Right atrium auricular region (tissue), 2 donors: Measurements from ENCODE around the gene SNX2. TPM values are rescaled to one million over a fixed set of nuclear protein-coding genes. Genes with fewer than 3 reads are reported as not detected.

Source experiments
- DNase-seq: peaks from one replicate; pipeline ENCODE4 v3.0.0-alpha.2; 2019; ENCODE audit warnings: low spot score
- H3K27ac ChIP-seq, 2 donors: fragments of 200-600 bp; sonication (generic); 1 replicate in 1 of 2; 2 replicates in 1 of 2; pipeline ENCODE4 v1.5.1; 2016 to 2019
- H3K27me3 ChIP-seq, 2 donors: fragments of 200-600 bp; sonication (generic); one replicate each; pipeline versions ENCODE4 v1.5.1 to v1.6.0; 2017 to 2019
- H3K36me3 ChIP-seq: fragments of 200-600 bp; sonication (generic); one replicate; pipeline ENCODE4 v1.5.1; 2016
- H3K4me1 ChIP-seq, 2 donors: fragments of 200-600 bp; sonication (generic); one replicate each; pipeline versions ENCODE4 v1.5.1 to v1.6.0; 2017 to 2019
- H3K4me3 ChIP-seq, 2 donors: fragments of 200-600 bp; sonication (generic); 1 replicate in 1 of 2; 2 replicates in 1 of 2; pipeline ENCODE4 v1.5.1; 2017 to 2019; ENCODE audit warnings: mild to moderate bottlenecking in 1 of 2, moderate library complexity in 1 of 2
- H3K9me3 ChIP-seq, 2 donors: fragments of 200-600 bp; sonication (generic); one replicate each; pipeline ENCODE4 v1.5.1; 2019
- total RNA-seq, 2 donors: library from RNA; depleted of rRNA; stranded (reverse); fragments of >200 nt; gene quantifications; one replicate each; pipeline ENCODE4 v1.1.0, GENCODE V29; 2016
- TF ChIP-seq, protein P1 (sequence below), 2 donors: fragments of 200-600 bp; sonication (generic); IDR thresholded peaks; one replicate each; pipeline ENCODE4 v1.5.1; 2019; ENCODE audit warnings: antibody characterized with exemption in 2 of 2

The SNX2 gene, protein sequence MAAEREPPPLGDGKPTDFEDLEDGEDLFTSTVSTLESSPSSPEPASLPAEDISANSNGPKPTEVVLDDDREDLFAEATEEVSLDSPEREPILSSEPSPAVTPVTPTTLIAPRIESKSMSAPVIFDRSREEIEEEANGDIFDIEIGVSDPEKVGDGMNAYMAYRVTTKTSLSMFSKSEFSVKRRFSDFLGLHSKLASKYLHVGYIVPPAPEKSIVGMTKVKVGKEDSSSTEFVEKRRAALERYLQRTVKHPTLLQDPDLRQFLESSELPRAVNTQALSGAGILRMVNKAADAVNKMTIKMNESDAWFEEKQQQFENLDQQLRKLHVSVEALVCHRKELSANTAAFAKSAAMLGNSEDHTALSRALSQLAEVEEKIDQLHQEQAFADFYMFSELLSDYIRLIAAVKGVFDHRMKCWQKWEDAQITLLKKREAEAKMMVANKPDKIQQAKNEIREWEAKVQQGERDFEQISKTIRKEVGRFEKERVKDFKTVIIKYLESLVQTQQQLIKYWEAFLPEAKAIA
- 10 to 100 TPM; 27.4 to 27.7 TPM for total RNA-seq

GRCh38 chr5:122774861-122775549 lies at the start of gene SNX2:
TSS of gene SNX2 (plus strand) at chr5:122775080. CDS start at chr5:122775104, 24 bp downstream.
- peak within 1 kb of the TSS; percentile 93 for H3K4me3 ChIP-seq
- peaks cover 0 to 15% of the 10 kb centered on the region in 2 donors for H3K4me1 ChIP-seq
- H3K9me3 ChIP-seq: no peaks in the 10 kb centered on the region
- H3K27ac ChIP-seq: peak within 1 kb of the TSS; percentile 91 to 92
- peak; percentile 92 for DNase-seq
- H3K36me3 ChIP-seq: no peaks in the 10 kb centered on the region
- H3K27me3 ChIP-seq: no peaks in the 10 kb centered on the region
- TF ChIP-seq, protein P1, sequence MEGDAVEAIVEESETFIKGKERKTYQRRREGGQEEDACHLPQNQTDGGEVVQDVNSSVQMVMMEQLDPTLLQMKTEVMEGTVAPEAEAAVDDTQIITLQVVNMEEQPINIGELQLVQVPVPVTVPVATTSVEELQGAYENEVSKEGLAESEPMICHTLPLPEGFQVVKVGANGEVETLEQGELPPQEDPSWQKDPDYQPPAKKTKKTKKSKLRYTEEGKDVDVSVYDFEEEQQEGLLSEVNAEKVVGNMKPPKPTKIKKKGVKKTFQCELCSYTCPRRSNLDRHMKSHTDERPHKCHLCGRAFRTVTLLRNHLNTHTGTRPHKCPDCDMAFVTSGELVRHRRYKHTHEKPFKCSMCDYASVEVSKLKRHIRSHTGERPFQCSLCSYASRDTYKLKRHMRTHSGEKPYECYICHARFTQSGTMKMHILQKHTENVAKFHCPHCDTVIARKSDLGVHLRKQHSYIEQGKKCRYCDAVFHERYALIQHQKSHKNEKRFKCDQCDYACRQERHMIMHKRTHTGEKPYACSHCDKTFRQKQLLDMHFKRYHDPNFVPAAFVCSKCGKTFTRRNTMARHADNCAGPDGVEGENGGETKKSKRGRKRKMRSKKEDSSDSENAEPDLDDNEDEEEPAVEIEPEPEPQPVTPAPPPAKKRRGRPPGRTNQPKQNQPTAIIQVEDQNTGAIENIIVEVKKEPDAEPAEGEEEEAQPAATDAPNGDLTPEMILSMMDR (IDR thresholded peaks at IDR 0.05): no peak

GRCh38 chr5:122727112-122727541 lies 47.8 kb upstream of the SNX2 start:
- Histone ChIP-seq H3K4me1 (no peaks in the 10 kb centered on the region), H3K27me3 (no peaks in the 10 kb centered on the region), H3K4me3 (no peak overlapping the region), H3K9me3 (no peaks in the 10 kb centered on the region), H3K27ac (no peak overlapping the region), H3K36me3 (no peaks in the 10 kb centered on the region)
- DNase-seq: no peak
- TF ChIP-seq, protein P1 (IDR thresholded peaks at IDR 0.05): no peak

- H3K36me3 ChIP-seq: no peaks in the 10 kb centered on the region
- H3K27ac ChIP-seq: no peak overlapping the region
- DNase-seq: no peak
- H3K4me3 ChIP-seq: no peak overlapping the region
- H3K4me1 ChIP-seq: no peaks in the 10 kb centered on the region
- TF ChIP-seq, protein P1 (IDR thresholded peaks at IDR 0.05): no peak
- H3K9me3 ChIP-seq: no peaks in the 10 kb centered on the region
- no peaks in the 10 kb centered on the region for H3K27me3 ChIP-seq
These were observed 44.8 kb upstream of the SNX2 start for GRCh38 chr5:122730037-122730436.

DNA sequence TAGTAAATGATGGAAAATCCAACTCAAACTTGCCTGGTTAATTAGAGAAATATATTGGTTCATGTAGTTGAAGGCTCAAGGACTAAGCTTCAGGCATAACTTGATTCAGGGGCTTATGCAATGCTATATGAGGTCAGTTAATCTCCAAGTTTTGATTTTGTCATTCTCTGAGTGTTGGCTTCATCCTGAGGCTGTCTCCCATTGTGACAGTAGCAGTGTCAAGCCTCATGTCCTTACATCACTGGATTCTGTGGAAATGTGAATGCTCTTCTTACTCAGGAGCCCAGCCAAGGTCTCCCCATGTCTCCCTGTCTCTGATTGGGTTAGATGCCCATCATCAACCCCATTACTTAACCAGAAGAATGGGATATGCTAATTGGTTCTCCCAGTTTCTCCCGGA lies 44.4 kb upstream of the SNX2 start:
- no peak for DNase-seq
- peaks cover 0 to 2% of the 10 kb centered on the region in 2 donors for H3K9me3 ChIP-seq
- H3K27ac ChIP-seq: no peak overlapping the region

GRCh38 chr5:122736086-122736845 lies 38.6 kb upstream of the SNX2 start:
- H3K9me3 ChIP-seq: peaks cover 0 to 5% of the 10 kb centered on the region in 2 donors
- H3K36me3 ChIP-seq: no peaks in the 10 kb centered on the region
- no peaks in the 10 kb centered on the region for H3K27me3 ChIP-seq
- H3K4me1 ChIP-seq: no peaks in the 10 kb centered on the region
- DNase-seq: no peak
- no peak overlapping the region for H3K4me3 ChIP-seq
- TF ChIP-seq, protein P1 (IDR thresholded peaks at IDR 0.05): no peak
- no peak overlapping the region for H3K27ac ChIP-seq

More for the DNA sequence above, 44.4 kb upstream of the SNX2 start:
- TF ChIP-seq, protein P1 (IDR thresholded peaks at IDR 0.05): no peak
- no peak overlapping the region for H3K4me3 ChIP-seq
- H3K4me1 ChIP-seq: no peaks in the 10 kb centered on the region
- no peaks in the 10 kb centered on the region for H3K27me3 ChIP-seq
- H3K36me3 ChIP-seq: no peaks in the 10 kb centered on the region
